Uterus (tissue), 4 donors: ENCODE results near the gene IFIH1. TPM values are rescaled to one million over a fixed set of nuclear protein-coding genes. Genes with fewer than 3 reads are reported as not detected.

Experiments used
- DNase-seq, 2 donors: peaks; one replicate each; pipeline ENCODE4 v3.0.0-alpha.2; 2019 to 2020
- H3K27ac ChIP-seq, 2 donors: fragments of 200-600 bp; sonication (generic); 1 replicate in 1 of 2; 2 replicates in 1 of 2; pipeline ENCODE4 v1.5.1; 2016 to 2018
- H3K27me3 ChIP-seq, 2 donors: fragments of 200-600 bp; sonication (generic); one replicate each; pipeline ENCODE4 v1.5.1; 2018 to 2019; ENCODE audit warnings: control low read depth in 1 of 2
- H3K36me3 ChIP-seq, 2 donors: fragments of 200-600 bp; sonication (generic); one replicate each; pipeline ENCODE4 v1.5.1; 2019; ENCODE audit warnings: control low read depth in 1 of 2
- H3K4me1 ChIP-seq, 2 donors: fragments of 200-600 bp; sonication (generic); one replicate each; pipeline ENCODE4 v1.5.1; 2018 to 2019; ENCODE audit warnings: control low read depth in 1 of 2
- H3K4me3 ChIP-seq, 2 donors: fragments of 200-600 bp; sonication (generic); 1 replicate in 1 of 2; 2 replicates in 1 of 2; pipeline ENCODE4 v1.5.1; 2018 to 2019; ENCODE audit warnings: mild to moderate bottlenecking in 1 of 2
- H3K9me3 ChIP-seq, 2 donors: fragments of 200-600 bp; sonication (generic); one replicate each; pipeline ENCODE4 v1.5.1; 2019; ENCODE audit warnings: control low read depth in 1 of 2
- POLR2A ChIP-seq, 2 donors: fragments of 450-650 bp; IDR thresholded peaks; one replicate each; pipeline ENCODE4 v1.6.1; 2016; ENCODE audit warnings: antibody characterized with exemption in 2 of 2, mild to moderate bottlenecking in 1 of 2, moderate library complexity in 1 of 2
- intact Hi-C: fragments of 100-400 bp; cut with DNase I; formaldehyde crosslinking; loops from one replicate; pipeline ENCODE4 v1.15.1; 2023; ENCODE audit warnings: low total_unique reads
- total RNA-seq, 4 donors: library from RNA; depleted of rRNA in 3 of 4; stranded (reverse); fragments of >200 nt in 3 of 4; gene quantifications; one replicate each; pipeline versions ENCODE4 v1.1.0 to v1.2.4, GENCODE V29; 2014 to 2023
- TF ChIP-seq, protein P1 (sequence below), 4 experiments: fragments of 200-600 bp in 2 of 4; fragments of 450-650 bp in 2 of 4; sonication (generic) in 2 of 4; IDR thresholded peaks; one replicate each; pipeline ENCODE4 v1.5.1; 2016 to 2019; ENCODE audit warnings: antibody characterized with exemption in 4 of 4, mild to moderate bottlenecking in 2 of 4, moderate library complexity in 1 of 4
- donor health status: DM: yes; HTN: yes; CAD: no.

IFIH1 gene
- total RNA-seq, 4 donors from 2014 or later, result 5.6 to 31.4 (median 10.4) TPM

DNA sequence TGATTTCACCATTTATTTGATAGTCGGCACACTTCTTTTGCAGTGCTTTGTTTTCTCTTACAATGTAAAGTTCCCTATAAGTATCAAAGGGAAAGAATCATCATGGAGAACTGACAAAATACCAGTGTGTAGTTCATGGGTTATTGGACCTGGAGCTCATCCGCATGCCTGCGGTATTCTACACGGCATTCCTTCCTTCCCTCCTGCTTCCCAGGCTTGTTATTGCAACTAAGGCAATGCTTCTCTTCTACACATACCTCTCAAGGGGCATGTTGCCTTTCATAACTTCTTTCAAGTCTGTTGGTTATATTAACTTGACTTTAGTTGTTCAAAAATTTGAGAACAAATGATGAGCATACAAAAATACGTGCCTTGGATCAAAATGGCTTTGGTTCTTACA is 51.0 kb downstream of the IFIH1 start:
- Histone ChIP-seq H3K27ac (no peak overlapping the region), H3K27me3 (no peaks in the 10 kb centered on the region), H3K4me3 (no peak overlapping the region), H3K4me1 (no peaks in the 10 kb centered on the region), H3K9me3 (no peaks in the 10 kb centered on the region), H3K36me3 (no peaks in the 10 kb centered on the region)
- TF ChIP-seq POLR2A (IDR thresholded peaks at IDR 0.05), result no peak
- DNase-seq, result no peak
- intact Hi-C loops, result no loop called here

DNA sequence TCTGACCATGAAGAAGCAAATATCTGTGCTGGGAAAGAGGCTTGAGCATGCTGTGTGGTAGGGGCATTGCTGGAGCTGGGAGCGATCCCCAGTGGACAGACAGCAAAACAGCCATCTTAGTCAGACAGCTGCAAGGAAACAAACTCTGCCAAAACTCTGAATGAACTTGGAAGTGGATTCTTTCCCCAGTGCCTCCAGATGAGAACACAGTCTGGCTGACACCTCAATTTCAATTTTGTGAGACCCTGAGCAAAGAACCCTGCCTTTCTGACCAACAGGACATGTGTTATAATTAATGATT is 52.1 kb downstream of the IFIH1 start:
- H3K4me1 ChIP-seq, result no peaks in the 10 kb centered on the region
- H3K4me3 ChIP-seq, result no peak overlapping the region
- no peak overlapping the region for H3K27ac ChIP-seq
- H3K9me3 ChIP-seq, result no peaks in the 10 kb centered on the region
- H3K27me3 ChIP-seq, result no peaks in the 10 kb centered on the region
- no peak for DNase-seq
- TF ChIP-seq, protein P1, sequence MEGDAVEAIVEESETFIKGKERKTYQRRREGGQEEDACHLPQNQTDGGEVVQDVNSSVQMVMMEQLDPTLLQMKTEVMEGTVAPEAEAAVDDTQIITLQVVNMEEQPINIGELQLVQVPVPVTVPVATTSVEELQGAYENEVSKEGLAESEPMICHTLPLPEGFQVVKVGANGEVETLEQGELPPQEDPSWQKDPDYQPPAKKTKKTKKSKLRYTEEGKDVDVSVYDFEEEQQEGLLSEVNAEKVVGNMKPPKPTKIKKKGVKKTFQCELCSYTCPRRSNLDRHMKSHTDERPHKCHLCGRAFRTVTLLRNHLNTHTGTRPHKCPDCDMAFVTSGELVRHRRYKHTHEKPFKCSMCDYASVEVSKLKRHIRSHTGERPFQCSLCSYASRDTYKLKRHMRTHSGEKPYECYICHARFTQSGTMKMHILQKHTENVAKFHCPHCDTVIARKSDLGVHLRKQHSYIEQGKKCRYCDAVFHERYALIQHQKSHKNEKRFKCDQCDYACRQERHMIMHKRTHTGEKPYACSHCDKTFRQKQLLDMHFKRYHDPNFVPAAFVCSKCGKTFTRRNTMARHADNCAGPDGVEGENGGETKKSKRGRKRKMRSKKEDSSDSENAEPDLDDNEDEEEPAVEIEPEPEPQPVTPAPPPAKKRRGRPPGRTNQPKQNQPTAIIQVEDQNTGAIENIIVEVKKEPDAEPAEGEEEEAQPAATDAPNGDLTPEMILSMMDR (IDR thresholded peaks at IDR 0.05), result no peak
- TF ChIP-seq POLR2A (IDR thresholded peaks at IDR 0.05), result no peak
- H3K36me3 ChIP-seq, result no peaks in the 10 kb centered on the region
- intact Hi-C loops, result no loop called here

DNA sequence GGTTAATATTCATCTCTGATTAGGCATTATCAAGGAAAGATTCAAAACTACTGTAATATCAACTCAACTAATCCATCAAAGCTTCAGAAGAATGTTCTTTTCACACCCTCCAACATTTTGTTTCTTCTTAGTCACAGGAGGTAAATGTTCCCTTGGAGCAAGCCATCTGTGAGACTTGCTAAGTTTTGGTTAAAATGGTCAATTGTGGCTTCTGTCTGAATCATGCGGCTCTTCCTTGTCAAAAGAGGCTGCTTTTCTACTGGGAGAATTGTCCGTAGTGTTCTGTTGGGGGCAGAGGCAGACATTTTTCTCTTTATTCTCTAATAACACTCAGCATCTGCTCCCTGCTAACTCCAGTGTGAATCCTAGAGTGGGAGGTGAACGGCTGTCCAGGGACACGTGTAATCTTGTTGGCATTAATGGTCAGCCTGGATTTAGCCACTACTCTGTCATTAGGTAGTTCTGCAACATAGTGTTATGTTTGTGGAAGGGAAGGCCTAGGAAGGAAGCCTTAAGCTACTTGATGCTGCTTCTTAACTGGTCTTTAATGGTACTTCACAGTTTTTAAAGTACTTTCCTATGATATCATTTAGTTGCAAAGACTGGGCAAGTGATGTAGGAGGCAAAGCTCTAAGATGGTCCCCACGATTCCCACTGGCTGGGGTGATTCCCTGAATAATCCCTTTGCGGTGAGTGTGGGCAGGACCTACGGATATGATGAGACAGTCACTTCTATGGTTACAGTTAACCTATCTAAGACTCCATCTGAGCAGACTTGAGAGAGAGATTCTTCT is 52.6 kb downstream of the IFIH1 start:
- Histone ChIP-seq H3K27ac (no peak overlapping the region), H3K4me1 (no peaks in the 10 kb centered on the region), H3K27me3 (no peaks in the 10 kb centered on the region), H3K36me3 (no peaks in the 10 kb centered on the region), H3K4me3 (no peak overlapping the region), H3K9me3 (no peaks in the 10 kb centered on the region)
- TF ChIP-seq POLR2A (IDR thresholded peaks at IDR 0.05), result no peak
- TF ChIP-seq, protein P1 (IDR thresholded peaks at IDR 0.05), result no peak
- DNase-seq, result no peak
- intact Hi-C loops, result no loop called here

DNA sequence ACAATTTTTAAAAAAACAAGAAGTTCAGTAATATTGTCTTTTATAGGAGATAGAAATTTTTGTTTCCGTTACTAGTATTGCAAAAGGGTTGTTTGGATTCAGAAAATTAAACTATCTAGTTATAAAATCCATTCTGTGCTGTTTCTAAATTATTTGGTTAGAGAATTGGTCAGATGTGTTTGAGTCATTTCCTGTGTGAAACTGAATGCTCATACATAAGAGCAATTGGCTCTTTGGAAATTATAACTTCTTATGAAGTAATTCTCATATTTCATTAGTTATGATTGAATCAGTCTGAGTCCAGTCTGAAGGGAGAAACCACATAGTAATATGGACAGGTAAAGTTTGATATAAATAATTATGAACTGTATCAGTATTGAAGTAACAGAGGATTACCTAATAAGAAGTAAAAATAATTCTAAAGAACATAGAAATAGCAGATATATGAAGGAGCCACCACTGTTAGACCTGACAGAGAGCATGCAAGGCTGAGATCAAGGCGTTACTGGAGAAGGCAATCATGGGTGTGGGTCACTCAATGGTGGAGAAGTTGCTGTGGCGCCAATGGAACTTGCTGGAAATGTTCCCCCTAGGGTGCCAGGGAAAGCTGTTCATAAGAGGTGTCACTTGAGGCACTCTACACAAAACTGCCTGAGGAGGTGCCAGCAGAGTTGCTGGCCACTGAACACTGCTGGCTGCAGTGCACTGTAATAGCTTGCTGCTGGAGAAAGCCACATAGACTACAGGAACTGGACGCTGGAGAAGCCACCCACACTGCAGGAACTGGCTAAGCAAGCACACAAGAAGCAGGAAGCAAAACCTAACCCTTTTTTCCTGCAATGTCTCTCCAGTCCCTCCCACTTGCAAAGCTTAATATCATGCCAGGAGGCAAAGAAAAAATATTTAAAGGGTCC is 57.2 kb downstream of the IFIH1 start:
- no peak for DNase-seq
- intact Hi-C loops, result no loop called here
- no peaks in the 10 kb centered on the region for H3K36me3 ChIP-seq
- no peaks in the 10 kb centered on the region for H3K4me1 ChIP-seq
- no peaks in the 10 kb centered on the region for H3K9me3 ChIP-seq
- peak overlapping the region in 1 of 2 donors; percentile 32 for H3K27ac ChIP-seq
- H3K27me3 ChIP-seq, result no peaks in the 10 kb centered on the region
- TF ChIP-seq POLR2A (IDR thresholded peaks at IDR 0.05), result no peak
- TF ChIP-seq, protein P1 (IDR thresholded peaks at IDR 0.05), result no peak
- H3K4me3 ChIP-seq, result no peak overlapping the region

DNA sequence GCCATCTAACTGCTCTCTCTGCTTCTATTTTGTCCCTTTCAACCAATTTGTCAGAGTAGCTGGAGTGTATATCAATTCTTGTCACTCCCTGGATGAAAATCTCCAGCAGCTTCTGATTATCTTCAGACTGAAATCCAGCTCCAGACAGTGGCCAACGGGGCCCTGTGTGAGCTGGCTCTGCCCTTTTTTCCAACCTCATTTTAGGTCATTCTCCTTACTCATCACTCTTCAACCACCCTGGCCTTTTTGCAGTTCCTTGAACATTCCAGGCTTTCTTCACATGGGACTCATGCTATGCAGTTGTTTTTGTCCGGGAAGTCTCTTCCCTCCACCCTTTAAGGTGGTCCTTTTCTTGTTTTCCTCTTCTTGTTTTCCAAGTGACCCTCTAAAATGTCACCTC is 59.8 kb downstream of the IFIH1 start:
- TF ChIP-seq POLR2A (IDR thresholded peaks at IDR 0.05), result no peak
- TF ChIP-seq, protein P1 (IDR thresholded peaks at IDR 0.05), result no peak
- H3K27me3 ChIP-seq, result no peaks in the 10 kb centered on the region
- no peaks in the 10 kb centered on the region for H3K36me3 ChIP-seq
- H3K9me3 ChIP-seq, result no peaks in the 10 kb centered on the region
- H3K4me3 ChIP-seq, result no peak overlapping the region
- intact Hi-C loops, result no loop called here
- peak overlapping the region in 1 of 2 donors; percentile 64 for H3K27ac ChIP-seq
- no peaks in the 10 kb centered on the region for H3K4me1 ChIP-seq
- DNase-seq, result no peak
